H1 (cell line): ENCODE data around the gene EPHA4. TPM values are rescaled to one million over a fixed set of nuclear protein-coding genes. Genes with fewer than 3 reads are reported as not detected.

Experiments
- CTCF ChIA-PET: fragments of 300-600 bp; sonication (Branson Sonifier 250); formaldehyde crosslinking; loops from one replicate; lab custom pipeline; 2021; ENCODE audit not compliant: partially characterized antibody; lab: Charles Lee
- POLR2A ChIA-PET: fragments of 300-600 bp; sonication (Branson Sonifier 250); formaldehyde crosslinking; loops from one replicate; lab custom pipeline; 2021; ENCODE audit warnings: inconsistent platforms; ENCODE audit not compliant: partially characterized antibody; lab: Charles Lee
- DNase-seq, 2 experiments: peaks; one replicate each; pipeline versions ENCODE4 v3.0.0 to v3.0.0-alpha.2; 2010 to 2022; ENCODE audit warnings: low spot score in 2 of 2, low read depth in 1 of 2, mixed read lengths in 1 of 2
- FAIRE-seq: peaks from 2 replicates; lab custom pipeline; 2011; peaks lifted over from hg19 to GRCh38; lab: Jason Lieb, UNC
- H2AFZ ChIP-seq: 2 replicates; pipeline ENCODE4 v1.8.1; 2012; ENCODE audit warnings: low read length, inconsistent platforms
- H2AK5ac ChIP-seq: 2 replicates; pipeline ENCODE4 v1.6.1; 2013; ENCODE audit warnings: low read depth, low read length
- H2BK120ac ChIP-seq: replicated peaks from 2 replicates; pipeline ENCODE3; 2013; ENCODE audit warnings: low read depth, low read length, inconsistent platforms
- H2BK12ac ChIP-seq: 2 replicates; pipeline ENCODE4 v1.6.1; 2013; ENCODE audit warnings: low read depth, low read length
- H2BK15ac ChIP-seq: 2 replicates; pipeline ENCODE4 v1.6.1; 2013; ENCODE audit warnings: low read length
- H2BK20ac ChIP-seq: 2 replicates; pipeline ENCODE4 v1.6.1; 2013; ENCODE audit warnings: low read length
- H2BK5ac ChIP-seq: 2 replicates; pipeline ENCODE4 v1.6.1; 2013; ENCODE audit warnings: low read depth, low read length
- H3K14ac ChIP-seq: 2 replicates; pipeline ENCODE4 v1.6.1; 2013; ENCODE audit warnings: inconsistent platforms; ENCODE audit not compliant: insufficient read length
- H3K18ac ChIP-seq: 2 replicates; pipeline ENCODE4 v1.6.1; 2013; ENCODE audit warnings: low read length; ENCODE audit errors: extremely low read depth
- H3K23ac ChIP-seq: 2 replicates; pipeline ENCODE4 v1.6.1; 2013; ENCODE audit warnings: inconsistent platforms; ENCODE audit not compliant: insufficient read length
- H3K23me2 ChIP-seq: 2 replicates; pipeline ENCODE4 v1.6.1; 2013; ENCODE audit warnings: low read depth, low read length
- H3K27ac ChIP-seq: 2 replicates; pipeline ENCODE4 v1.6.1; 2011; ENCODE audit warnings: low read depth, low read length, inconsistent platforms
- H3K27me3 ChIP-seq, 4 experiments: replicated peaks in 1 of 4; 1 replicate in 1 of 4; 2 replicates in 3 of 4; pipeline versions ENCODE4 v1.6.1 to v1.8.1; 2011 to 2013; ENCODE audit warnings: low read length in 3 of 4, mild to moderate bottlenecking in 3 of 4, inconsistent platforms in 2 of 4, mixed read lengths in 2 of 4, moderate library complexity in 1 of 4; ENCODE audit not compliant: control insufficient read depth in 3 of 4, insufficient read depth in 3 of 4; ENCODE audit errors: extremely low read depth in 1 of 4
- H3K36me3 ChIP-seq, 4 experiments: 2 replicates each; pipeline versions ENCODE4 v1.6.1 to v1.8.1; 2011 to 2013; ENCODE audit warnings: mild to moderate bottlenecking in 4 of 4, low read length in 3 of 4, moderate library complexity in 2 of 4, control low read depth in 1 of 4, inconsistent platforms in 1 of 4; ENCODE audit not compliant: insufficient read depth in 4 of 4, control insufficient read depth in 2 of 4
- H3K4ac ChIP-seq: replicated peaks from 2 replicates; pipeline ENCODE3; 2013; ENCODE audit warnings: low read length, low read depth, mixed read lengths, inconsistent platforms; ENCODE audit not compliant: insufficient read length
- H3K4me1 ChIP-seq, 4 experiments: replicated peaks in 1 of 4; 1 replicate in 1 of 4; 2 replicates in 3 of 4; pipeline versions ENCODE4 v1.6.1 to v1.8.1; 2011 to 2013; ENCODE audit warnings: low read length in 3 of 4, inconsistent platforms in 2 of 4, mixed read lengths in 1 of 4; ENCODE audit not compliant: insufficient read depth in 4 of 4, control insufficient read depth in 3 of 4
- H3K4me2 ChIP-seq, 2 experiments: 2 replicates each; pipeline versions ENCODE4 v1.6.1 to v1.8.1; 2011 to 2013; ENCODE audit warnings: low read depth in 2 of 2, low read length in 2 of 2, control low read depth in 1 of 2, inconsistent platforms in 1 of 2, mild to moderate bottlenecking in 1 of 2; ENCODE audit not compliant: insufficient read depth in 1 of 2
- H3K4me3 ChIP-seq, 4 experiments: fragments of 200-600, 300-600 bp in 1 of 4; sonication (generic), shearing (Covaris generic), sonication (Bioruptor Twin) in 1 of 4; 2 replicates each; pipeline versions ENCODE4 v1.5.1 to v1.8.1; 2011 to 2016; ENCODE audit warnings: low read length in 4 of 4, low read depth in 3 of 4, control low read depth in 2 of 4, inconsistent platforms in 2 of 4, mild to moderate bottlenecking in 2 of 4, mixed read lengths in 1 of 4, moderate library complexity in 1 of 4; ENCODE audit not compliant: insufficient read depth in 2 of 4; ENCODE audit errors: extremely low read depth in 1 of 4
- H3K56ac ChIP-seq: replicated peaks from 2 replicates; pipeline ENCODE3; 2013; ENCODE audit warnings: low read depth, mild to moderate bottlenecking, mixed read lengths, low read length, inconsistent platforms; ENCODE audit not compliant: insufficient read length
- H3K79me1 ChIP-seq: 2 replicates; pipeline ENCODE4 v1.6.1; 2013; ENCODE audit warnings: low read depth, low read length, control low read depth
- H3K79me2 ChIP-seq, 2 experiments: 2 replicates each; pipeline versions ENCODE4 v1.6.1 to v1.8.1; 2012 to 2013; ENCODE audit warnings: low read length in 2 of 2, mild to moderate bottlenecking in 2 of 2, inconsistent platforms in 1 of 2; ENCODE audit not compliant: insufficient read depth in 2 of 2, control insufficient read depth in 1 of 2
- H3K9ac ChIP-seq, 4 experiments: replicated peaks in 1 of 4; 1 replicate in 1 of 4; 2 replicates in 3 of 4; pipeline versions ENCODE4 v1.6.1 to v1.8.1; 2011 to 2013; ENCODE audit warnings: low read depth in 3 of 4, low read length in 3 of 4, control low read depth in 2 of 4, mild to moderate bottlenecking in 2 of 4, moderate library complexity in 2 of 4, inconsistent platforms in 1 of 4; ENCODE audit errors: extremely low read depth in 1 of 4
- H3K9me3 ChIP-seq, 2 experiments: 2 replicates each; pipeline versions ENCODE4 v1.6.1 to v1.8.1; 2012 to 2013; ENCODE audit warnings: mild to moderate bottlenecking in 2 of 2, moderate library complexity in 2 of 2, control low read depth in 1 of 2, inconsistent platforms in 1 of 2, low read depth in 1 of 2, low read length in 1 of 2, mixed read lengths in 1 of 2; ENCODE audit not compliant: insufficient read depth in 2 of 2
- H4K20me1 ChIP-seq, 2 experiments: replicated peaks in 1 of 2; 2 replicates each; pipeline versions ENCODE3 to v1.8.1; 2011 to 2013; ENCODE audit warnings: inconsistent platforms in 2 of 2, low read length in 2 of 2, mild to moderate bottlenecking in 1 of 2; ENCODE audit not compliant: insufficient read depth in 2 of 2, control insufficient read depth in 1 of 2
- H4K5ac ChIP-seq: 2 replicates; pipeline ENCODE4 v1.6.1; 2013; ENCODE audit warnings: low read length, low read depth, mixed read lengths, inconsistent platforms; ENCODE audit not compliant: insufficient read length
- H4K8ac ChIP-seq: 2 replicates; pipeline ENCODE4 v1.8.0; 2013; ENCODE audit warnings: mild to moderate bottlenecking, moderate library complexity, low read length, inconsistent platforms; ENCODE audit not compliant: insufficient read depth; ENCODE audit errors: extremely low read depth
- H4K91ac ChIP-seq: replicated peaks from 2 replicates; pipeline ENCODE3; 2013; ENCODE audit warnings: low read length, mixed read lengths, inconsistent platforms; ENCODE audit not compliant: insufficient read length
- ASH2L ChIP-seq: fragments of 200-600, 300-600 bp; sonication (generic); IDR thresholded peaks from one replicate; pipeline ENCODE4 v1.7.1; 2017; ENCODE audit warnings: low read length
- WGBS, 2 experiments: shearing (Covaris generic) in 1 of 2; methylation state at CpG; one replicate each; pipeline versions ENCODE4 v1.1.6 to v1.1.7; 2013 to 2015; ENCODE audit warnings: low lambda C conversion rate in 2 of 2, mixed read lengths in 2 of 2, inconsistent platforms in 1 of 2, low coverage in 1 of 2, missing lambda C conversion rate in 1 of 2; ENCODE audit not compliant: insufficient replicate concordance in 2 of 2, insufficient coverage in 1 of 2, insufficient read length in 1 of 2; ENCODE audit errors: extremely low coverage in 1 of 2, missing lambda C conversion rate in 1 of 2; 5-methylcytosine and 5-hydroxymethylcytosine counted together
- polyA plus RNA-seq, 7 experiments: library from polyadenylated mRNA; depleted of rRNA in 3 of 7; stranded (reverse) in 5 of 7; unstranded in 2 of 7; fragments of >200 nt in 5 of 7; fragments of 200-250 nt in 2 of 7; gene quantifications; 1 replicate in 5 of 7; 2 replicates in 1 of 7; 4 replicates in 1 of 7; pipeline versions ENCODE4 v1.2.1 to v1.2.3, GENCODE V29; 2011 to 2013; ENCODE audit warnings: missing spikeins in 2 of 7, mixed read lengths in 2 of 7
- total RNA-seq: library from RNA; stranded (reverse); fragmentation: NEBNext Ultra II Directional; extraction: Animal tissue kit (Norgen Biotek cat#: 25700); gene quantifications from 2 replicates; pipeline ENCODE4 v1.2.1, GENCODE V29; 2021

EPHA4 gene
- total and polyA plus RNA-seq, 2 of the 8 experiments (the other 6 are each of a cell fraction or from before 2014, with no cell fraction given), result 4.3 to 5.7 TPM

GRCh38 chr2:221389904-221390303 lies 182.2 kb downstream of the EPHA4 start:
- Histone ChIP-seq H4K91ac (no peak overlapping the region), H2AFZ (no peak overlapping the region), H3K4me3 (no peak overlapping the region), H3K23me2 (no peaks in the 10 kb centered on the region), H2AK5ac (no peak overlapping the region), H3K9me3 (no peaks in the 10 kb centered on the region), H3K9ac (no peak overlapping the region; a peak in 1 of 7 replicates), H2BK15ac (no peak overlapping the region), H3K79me2 (no peaks in the 10 kb centered on the region), H3K27me3 (no peaks in the 10 kb centered on the region), H4K5ac (no peak overlapping the region), H2BK120ac (no peak overlapping the region), H3K56ac (no peak overlapping the region), H4K20me1 (no peaks in the 10 kb centered on the region), H2BK20ac (no peak overlapping the region), H3K23ac (no peak overlapping the region), H3K36me3 (no peaks in the 10 kb centered on the region), H3K4ac (no peak overlapping the region), H3K4me2 (no peak overlapping the region), H2BK5ac (no peak overlapping the region), H4K8ac (no peak overlapping the region), H2BK12ac (no peak overlapping the region), H3K4me1 (no peaks in the 10 kb centered on the region; a peak in 1 of 7 replicates), H3K79me1 (no peaks in the 10 kb centered on the region), H3K18ac (no peak overlapping the region), H3K27ac (no peak overlapping the region), H3K14ac (no peak overlapping the region)
- no peak for DNase-seq
- CTCF ChIA-PET, result interaction anchor here (1.6 kb wide), 1 partner anchor 17 kb away, joined by 4 read pairs; no protein-coding TSS in a partner anchor
- WGBS, 2 experiments, result 88% methylated on average over 2 of the region's 2 CpGs; no CpG with 5 or more reads in 1 of the 2 experiments
- no peak for TF ChIP-seq ASH2L
- POLR2A ChIA-PET, result no interaction called here
- FAIRE-seq, result no peak
